Uterus (tissue), 2 donors: Measurements from ENCODE around the gene THOC1.

Experiments
- CTCF ChIP-seq, 4 experiments: fragments of 200-600 bp in 2 of 4; fragments of 450-650 bp in 2 of 4; sonication (generic) in 2 of 4; IDR thresholded peaks; one replicate each; pipeline ENCODE4 v1.5.1; 2016 to 2019; ENCODE audit warnings: antibody characterized with exemption in 4 of 4, mild to moderate bottlenecking in 2 of 4, moderate library complexity in 1 of 4
- POLR2A ChIP-seq, 2 donors: fragments of 450-650 bp; IDR thresholded peaks; one replicate each; pipeline ENCODE4 v1.6.1; 2016; ENCODE audit warnings: antibody characterized with exemption in 2 of 2, mild to moderate bottlenecking in 1 of 2, moderate library complexity in 1 of 2

GRCh38 chr18:297936-298335 is 30.1 kb upstream of the THOC1 start:
- TF ChIP-seq CTCF (IDR thresholded peaks at IDR 0.05) (no peak), POLR2A (IDR thresholded peaks at IDR 0.05) (no peak)
